Dermis microvascular lymphatic vessel endothelial cell (primary cell): ENCODE measurements around the gene TMEM51. TPM values are rescaled to one million over a fixed set of nuclear protein-coding genes. Genes with fewer than 3 reads are reported as not detected.

Experiments
- DNase-seq, 2 donors: peaks; one replicate each; pipeline versions ENCODE4 v3.0.0 to v3.0.0-alpha.2; 2010; ENCODE audit warnings: low read depth in 2 of 2
- total RNA-seq: library from RNA; depleted of rRNA; stranded (reverse); fragments of >200 nt; gene quantifications from 2 replicates; pipeline ENCODE4 v1.2.1, GENCODE V29; 2014

Gene TMEM51
- total RNA-seq, 1 donor from 2014 or later, result 6.7 TPM

DNA sequence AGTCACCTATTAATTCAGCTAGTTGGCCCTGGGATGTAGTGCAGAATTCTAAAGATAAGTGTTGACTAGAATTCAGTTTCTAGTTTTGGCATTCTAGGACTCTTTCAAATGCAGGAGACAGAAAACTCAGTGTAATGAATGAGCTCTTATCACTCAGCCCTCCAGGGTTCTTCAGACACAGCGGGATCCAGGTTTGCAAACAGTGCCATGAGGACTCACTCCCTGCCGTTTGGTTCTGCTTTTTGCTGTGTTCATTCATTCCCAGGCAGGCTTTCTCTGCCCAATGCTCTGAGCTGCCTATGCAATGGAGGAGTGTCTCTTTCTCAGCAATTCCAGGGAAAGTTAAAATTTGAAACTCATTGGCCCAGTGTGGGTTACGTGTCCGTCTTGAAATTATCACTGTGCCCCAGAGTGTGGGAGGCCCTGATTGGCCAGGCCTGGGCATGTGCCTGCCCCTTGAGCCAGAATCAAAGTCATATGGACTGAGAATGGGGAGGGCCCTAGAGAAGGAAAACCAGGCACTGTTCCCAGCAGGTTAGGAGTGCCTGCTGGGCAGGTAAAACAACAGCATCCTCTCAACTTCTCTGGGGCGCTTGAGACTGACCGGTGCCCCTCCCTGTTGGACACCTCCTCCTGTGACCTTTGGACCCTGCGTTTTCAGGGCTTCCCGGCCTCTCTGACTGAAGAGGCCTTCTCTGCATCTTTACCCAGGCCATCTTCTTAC, 43.4 kb downstream of the TMEM51 start:
- DNase-seq, result no peak

DNA sequence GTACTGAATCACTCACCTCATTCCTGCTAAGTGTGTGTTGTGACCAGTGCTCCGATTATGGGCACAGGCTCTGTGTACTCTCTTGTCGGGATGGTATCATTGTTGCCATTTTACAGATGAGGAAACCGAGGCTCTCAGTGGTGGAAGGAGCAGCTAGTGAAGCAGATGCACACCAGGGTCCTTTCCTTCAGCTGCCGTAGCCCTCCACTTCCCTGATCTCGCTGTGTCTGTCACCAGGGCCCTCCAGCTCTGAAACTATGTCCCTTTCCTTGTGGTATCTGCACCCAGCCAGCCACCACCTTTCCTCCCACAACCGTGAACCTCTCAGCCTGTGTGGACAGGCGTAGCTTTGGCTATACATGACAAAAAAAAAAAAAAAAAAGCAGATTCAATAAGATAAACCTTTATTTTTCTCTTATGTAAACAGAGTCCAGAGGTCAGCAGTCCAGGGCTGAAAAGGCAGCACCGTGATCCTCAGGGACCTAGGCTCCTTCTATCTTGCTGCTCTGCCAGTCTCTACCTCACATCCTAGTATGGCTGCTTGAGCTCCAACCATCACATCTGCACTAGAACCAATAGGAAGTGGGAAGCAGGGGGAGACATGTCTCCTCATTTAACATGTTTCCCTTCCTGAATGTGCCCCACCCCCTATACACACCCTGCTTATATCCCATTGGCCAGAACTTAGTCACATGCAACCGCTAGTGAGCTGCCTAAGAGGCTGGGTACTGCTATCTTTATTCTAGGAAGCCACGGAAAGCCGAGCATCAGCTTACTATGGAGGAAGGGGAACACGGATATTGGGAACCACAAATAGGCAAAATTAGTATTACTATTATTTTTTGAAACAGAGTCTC, 44.3 kb downstream of the TMEM51 start:
- DNase-seq, result no peak

DNA sequence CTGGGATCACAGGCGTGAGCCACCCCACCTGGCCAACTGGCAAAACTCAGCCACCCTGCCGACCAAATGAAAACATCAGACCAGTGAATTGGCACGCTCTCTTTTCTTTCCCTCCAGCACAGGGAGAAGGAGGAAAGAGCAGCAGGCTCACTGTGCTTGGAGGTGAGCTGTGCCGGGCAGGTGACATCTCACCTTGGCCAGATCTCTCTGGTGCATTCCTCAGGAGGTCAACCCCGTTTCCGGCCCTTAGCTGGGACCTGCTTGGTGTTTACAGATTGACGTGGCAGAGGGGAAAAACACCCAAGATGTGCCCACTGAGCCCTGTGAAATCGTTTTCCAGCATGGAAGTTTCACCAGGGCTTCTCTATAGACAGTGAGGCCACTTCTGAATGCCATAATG, 45.1 kb downstream of the TMEM51 start:
- DNase-seq, result no peak

DNA sequence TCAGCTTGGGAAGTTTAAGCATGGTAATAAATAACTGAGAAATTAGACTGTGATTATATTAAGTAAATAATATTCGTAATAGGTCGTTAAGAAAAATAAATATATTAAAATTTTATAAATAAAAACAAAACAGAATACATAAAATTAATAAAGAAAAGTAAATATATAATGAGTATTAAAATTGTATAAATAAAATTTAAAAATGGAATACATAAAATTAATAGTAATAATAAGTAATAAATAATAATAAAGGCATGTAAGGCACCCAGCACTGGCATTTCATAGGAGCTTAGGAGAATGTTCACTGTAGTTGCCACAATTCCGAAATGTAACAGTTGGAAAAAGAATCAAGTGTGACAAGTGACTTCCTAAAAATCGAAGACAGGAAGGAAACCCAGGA, 47.7 kb downstream of the TMEM51 start:
- DNase-seq, result no peak

DNA sequence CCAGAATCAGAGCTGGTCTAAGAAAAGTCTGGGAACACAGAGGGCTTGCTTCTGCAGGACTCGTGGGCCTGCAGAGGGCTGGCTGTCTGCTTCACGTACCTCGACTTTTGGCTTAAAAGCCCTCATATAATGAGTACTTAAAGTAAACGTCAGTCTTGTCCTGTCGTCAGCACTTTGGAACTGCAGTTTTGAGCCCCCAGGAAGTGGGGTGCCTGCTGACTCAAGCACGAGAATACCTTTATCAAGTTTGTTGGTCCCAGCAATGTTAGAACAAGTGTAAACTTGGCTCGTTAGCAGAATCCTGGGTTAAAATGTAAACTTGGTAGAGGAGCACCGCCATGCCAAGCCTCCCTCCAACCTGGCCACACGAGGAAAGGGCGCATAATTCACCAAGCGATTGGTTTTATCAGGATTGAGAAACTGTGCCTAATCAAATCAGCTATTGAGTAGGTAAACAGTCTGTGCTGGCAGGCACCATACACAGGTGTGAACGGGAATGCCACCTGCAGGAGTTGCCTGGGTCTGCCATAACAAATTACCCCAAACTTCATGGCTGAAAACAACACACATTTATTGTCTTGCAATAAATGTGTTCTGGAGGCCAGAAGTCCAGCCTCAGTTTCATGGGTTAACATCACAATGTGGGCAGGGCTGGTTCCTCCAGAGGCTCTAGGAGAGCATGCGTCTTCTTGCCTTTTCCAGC, 48.5 kb downstream of the TMEM51 start:
- no peak for DNase-seq

DNA sequence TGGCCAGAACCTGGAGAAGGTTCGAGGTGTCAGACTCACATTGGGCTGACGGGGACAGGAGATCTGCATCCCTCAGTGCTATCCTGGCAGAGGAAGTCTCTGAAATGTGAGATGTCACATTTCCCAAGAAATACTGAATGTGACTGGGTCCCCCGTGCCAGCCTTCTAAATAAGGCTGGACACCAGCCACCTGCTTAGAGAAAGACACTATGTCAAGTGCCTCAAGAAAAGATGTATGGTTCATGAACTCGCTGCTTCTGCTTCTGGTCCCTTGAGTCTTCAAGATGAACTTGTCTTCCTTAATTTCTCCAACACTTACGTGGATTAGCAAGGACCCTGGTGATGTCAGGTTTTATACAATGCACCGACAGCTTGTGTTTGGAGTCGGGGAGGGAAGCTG, 51.4 kb downstream of the TMEM51 start:
- DNase-seq, result no peak

DNA sequence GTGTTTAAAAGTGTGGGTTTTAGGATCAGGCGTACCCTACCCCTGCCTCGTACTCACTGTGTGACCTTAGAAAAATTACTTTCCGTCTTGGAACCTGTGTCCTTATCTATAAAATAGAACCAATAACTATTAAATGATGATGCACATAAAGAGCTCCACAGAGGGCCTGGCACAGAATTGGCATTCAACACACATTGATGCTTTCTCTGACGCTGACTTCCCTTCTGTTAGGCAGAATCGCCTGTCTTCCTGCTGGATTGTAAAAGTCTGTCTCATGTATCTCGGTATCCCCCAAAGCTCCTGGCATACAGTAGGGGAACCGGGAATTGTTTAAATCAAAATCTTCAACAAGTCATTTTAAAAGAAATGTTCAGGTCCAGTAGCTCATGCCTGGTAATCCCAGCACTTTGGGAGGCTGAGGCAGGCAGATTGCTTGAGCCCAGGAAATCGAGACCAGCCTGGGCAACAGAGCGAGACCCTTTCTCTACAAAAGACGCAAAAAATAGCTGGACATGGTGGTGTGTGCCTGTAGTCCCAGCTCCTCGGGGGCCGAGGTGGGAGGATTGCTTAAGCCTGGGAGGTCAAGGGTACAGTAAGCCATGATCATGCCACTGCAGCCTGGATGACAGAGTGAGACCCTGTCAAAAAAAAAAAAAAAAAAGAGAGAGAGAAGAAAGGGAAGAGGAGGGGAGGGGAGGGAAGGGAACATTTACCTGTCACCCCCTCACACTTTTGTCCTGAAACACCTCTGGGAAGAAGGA, 52.2 kb downstream of the TMEM51 start:
- DNase-seq, result no peak

DNA sequence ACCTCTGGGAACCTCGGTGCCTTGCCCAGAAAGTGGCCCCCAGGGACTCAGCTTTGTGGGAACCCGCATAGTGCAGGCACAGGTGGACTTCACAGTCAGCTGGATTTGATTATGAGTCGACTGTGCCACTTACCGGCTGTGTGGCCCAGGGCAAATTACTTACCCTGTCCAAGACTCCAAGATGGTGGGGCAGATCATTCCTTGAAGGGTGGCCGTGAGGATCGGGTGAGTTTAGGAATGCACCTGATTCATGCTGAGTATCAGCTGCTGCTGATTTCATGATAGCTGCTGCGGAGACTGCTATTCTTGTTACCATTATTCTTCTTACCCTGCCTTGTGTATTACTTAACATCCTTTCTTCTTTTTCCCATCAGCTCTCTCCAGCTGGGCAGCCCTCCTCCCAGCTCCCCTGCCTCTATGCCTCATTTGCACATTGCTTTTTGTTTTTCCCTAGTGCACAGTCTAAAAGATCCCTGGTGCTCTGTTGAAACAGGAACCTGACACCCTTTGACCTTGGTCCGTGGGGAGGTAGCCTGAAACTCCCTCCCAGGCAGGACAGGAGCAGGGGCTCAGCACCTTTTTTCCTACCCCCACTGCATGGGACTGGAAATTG, 53.0 kb downstream of the TMEM51 start:
- DNase-seq, result peak in 1 of 2 donors; percentile 45

DNA sequence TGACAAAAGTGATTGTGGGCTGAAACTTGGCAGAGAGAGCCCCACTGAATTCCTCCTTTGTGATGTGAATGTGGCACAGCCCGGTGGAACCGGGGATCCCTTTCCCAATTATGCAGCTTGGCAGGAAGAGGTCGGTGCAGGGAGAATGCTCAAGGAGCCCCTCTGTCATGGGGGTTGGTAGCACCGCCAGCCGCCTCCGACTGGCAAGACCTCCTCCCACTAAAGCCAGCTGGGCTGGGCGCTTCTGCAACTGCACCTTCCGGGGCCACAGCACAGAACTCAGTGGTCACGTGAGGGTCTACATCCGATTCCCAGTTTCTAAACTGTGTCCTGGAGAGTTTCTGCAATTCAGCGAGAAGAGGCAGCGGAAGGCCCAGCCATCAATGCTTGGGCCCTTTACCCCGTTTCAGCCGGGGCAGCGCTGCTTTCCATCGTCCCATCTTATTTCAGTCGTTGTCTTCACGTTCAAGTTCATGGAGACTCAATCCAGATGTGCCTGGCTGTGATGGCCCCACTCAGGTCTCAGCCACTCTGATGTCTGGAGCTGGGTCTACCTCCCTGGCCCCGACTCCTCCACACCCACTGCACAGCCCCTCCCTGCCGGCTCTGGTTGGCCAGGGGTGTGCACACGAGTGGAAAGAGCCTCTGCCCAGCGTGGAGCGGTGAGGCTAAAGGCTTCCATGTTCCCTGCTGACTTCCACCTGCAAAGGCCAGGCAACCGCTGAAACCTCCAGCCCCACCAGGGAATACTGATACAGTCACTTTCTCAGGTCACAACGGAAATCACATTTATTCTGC, 53.7 kb downstream of the TMEM51 start:
- DNase-seq, result no peak

DNA sequence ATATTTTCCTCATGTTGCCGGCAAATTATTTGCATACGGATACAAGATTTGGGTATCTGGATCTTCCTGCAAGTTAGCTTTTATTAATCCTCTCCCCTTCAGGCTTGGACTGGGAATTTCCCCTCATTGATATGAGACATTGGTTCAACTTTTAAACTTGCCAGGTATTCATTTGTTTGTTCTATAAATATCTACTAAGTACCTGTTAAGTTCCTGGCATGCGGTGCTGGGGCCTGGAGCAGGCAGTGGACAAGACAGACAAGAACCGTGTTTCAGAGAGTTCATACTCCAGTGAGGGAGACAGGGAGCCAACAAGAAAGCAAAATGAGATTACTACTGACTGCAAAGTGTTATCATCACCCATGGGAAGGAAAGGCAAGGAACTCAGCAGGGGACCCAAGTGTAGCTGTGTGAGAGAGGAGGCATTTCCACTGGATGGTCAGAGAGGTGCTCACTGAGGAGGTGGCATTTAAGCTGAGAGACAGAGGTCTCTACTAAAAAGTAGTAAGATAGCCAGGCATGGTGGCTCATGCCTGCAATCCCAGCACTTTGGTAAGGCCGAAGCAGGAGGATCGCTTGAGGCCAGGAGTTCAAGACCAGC, 54.4 kb downstream of the TMEM51 start:
- DNase-seq, result no peak

DNA sequence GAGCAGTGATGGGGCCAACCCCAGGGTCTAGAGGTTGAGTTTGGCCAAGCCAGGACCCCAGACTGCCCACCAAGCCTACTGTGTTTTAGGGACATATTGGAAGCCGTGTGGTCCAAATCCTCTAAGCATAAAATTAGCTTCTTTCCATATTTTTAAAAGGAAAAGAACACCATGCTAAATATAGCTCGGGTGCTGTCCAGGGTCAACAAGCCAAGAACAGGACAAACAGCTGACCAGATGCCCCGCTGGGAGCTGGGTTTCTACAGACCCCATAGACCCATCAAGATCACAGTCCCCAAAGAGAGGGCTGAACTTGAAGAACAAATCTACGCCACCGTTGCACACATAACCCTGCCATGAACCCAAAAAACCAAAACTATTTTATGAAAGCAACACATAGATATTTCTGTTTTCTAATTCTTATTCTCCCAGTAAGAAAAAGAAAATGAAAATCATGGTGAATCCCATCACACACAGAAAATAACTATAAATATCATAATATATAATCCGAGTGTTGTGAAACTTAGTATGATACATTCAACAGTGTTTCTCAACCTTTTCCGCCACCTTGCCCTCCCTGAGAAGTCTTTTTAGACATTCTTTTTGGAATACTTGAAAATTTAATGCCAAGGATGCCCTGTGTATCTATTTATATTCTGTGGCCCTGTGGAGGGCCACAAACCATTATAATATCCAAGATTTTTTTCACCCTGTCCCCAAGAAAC, 57.3 kb downstream of the TMEM51 start:
- no peak for DNase-seq

DNA sequence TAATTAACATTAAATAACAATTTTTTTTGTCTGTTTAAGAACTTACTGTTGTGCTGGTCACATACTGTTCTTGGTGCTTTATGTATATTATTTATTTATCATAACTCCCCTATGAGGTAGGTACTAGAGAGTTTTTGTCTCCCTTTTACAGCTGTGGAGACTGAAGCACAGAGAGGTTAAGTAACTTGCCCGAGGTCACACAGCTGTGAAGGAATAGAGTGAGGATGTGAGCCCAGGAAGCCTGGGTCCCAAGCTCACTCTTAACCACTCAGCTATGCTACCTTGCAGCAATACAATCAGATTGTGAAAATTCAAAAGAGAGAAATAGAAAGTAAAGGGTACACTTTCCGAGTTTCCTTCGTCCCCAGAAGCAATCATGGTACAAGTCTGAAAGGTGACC, 57.9 kb downstream of the TMEM51 start:
- no peak for DNase-seq

DNA sequence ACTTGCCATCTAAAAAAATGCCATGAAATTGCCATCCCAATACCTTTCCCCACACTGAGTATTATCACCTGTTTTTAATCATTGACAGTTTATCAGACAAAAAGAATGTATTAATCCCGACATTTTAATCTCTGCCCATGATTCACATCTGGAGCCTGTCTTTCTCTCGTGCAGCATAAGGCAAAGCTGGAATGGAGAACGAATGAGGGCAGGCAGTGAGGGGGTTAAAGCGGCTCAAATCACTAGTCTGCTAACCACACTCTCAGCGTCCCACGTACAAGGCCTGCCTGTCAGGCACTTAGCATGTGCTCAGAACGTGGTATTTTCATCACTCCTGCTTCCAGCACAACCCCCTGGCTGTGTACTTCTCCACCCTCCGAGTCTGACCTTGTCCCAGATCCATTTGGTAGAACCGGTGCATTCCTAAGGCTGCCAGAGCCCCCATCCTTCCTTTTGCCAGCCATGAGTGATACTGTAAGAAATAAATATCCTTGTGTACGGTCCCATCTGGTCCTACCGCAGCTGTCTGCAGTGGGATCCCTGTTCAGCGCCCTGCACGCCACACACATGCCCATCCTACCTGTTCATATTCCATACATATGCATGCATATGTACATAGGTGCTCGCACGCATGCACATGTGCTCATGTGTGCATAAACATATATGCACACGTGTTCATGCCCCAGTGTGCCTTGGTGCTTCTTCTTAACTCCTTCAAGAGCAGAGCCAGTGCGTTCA, 58.8 kb downstream of the TMEM51 start:
- no peak for DNase-seq

DNA sequence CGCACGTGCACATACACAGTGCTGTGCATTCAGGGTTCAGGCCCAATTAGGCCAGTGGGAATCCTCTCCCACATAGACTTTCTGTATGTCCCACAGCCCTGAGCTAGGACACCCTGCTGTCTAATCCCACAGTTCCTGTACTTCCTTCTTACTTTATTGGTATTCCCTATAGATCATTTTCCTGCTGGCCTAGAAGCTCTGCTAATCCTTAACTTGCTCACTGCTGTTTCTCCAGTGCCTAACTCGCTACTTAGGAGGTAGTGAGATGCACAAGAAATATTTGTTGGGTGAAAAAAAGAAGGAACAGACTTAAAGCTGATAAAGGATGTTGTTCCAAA, 59.4 kb downstream of the TMEM51 start:
- DNase-seq, result no peak

DNA sequence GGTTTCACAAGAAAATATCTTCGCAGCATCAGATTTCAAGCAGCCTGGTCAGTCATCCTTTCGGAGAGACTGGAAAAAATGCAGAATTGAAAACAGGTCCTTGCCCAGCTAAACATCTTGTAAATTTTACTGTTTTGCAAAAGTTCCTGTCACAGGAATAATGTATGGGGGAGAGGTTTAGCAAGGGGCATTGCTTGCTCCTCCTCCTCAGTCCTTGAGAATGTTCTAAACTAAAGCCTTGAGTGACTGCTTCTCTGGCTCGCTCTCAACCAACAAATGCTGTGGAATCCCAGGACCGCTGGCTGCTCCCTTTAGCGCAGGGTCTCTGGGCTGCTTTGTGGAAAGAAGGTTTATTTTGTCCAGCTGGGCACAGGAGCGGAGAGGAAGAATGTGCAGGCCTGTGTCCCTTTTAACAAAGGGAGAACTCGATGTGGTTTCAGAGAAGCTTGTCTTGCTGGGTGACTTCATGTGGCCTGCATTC, 59.8 kb downstream of the TMEM51 start:
- no peak for DNase-seq

DNA sequence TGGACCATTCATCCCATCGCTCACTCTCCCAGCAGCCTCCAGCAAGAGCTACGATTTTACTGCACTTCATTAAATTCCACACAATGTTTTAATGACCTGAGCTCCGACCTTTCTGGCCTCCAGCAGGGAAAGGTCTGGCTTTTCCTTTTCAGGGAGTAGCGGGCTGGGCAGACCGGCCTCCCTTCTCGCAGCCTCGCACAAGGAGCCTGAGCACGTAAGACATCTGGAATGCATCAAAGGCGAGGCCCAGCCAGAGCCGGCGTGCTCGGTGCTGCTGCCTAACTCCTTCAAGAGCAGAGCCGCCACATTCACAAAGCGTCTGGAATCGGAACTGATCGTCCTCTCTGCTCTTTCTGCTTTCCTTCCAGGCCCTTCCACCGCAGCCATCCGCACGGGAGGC, 61.0 kb downstream of the TMEM51 start:
- no peak for DNase-seq

DNA sequence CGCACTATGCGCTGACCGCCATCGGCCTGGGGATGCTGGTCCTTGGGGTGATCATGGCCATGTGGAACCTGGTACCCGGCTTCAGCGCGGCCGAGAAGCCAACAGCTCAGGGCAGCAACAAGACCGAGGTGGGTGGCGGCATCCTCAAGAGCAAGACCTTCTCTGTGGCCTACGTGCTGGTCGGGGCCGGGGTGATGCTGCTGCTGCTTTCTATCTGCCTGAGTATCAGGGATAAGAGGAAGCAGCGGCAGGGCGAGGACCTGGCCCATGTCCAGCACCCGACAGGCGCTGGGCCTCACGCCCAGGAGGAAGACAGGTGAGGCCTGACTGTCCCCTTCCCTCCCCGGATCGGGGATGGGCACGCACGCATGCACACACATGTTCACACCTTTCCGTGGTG, 61.6 kb downstream of the TMEM51 start:
- no peak for DNase-seq

DNA sequence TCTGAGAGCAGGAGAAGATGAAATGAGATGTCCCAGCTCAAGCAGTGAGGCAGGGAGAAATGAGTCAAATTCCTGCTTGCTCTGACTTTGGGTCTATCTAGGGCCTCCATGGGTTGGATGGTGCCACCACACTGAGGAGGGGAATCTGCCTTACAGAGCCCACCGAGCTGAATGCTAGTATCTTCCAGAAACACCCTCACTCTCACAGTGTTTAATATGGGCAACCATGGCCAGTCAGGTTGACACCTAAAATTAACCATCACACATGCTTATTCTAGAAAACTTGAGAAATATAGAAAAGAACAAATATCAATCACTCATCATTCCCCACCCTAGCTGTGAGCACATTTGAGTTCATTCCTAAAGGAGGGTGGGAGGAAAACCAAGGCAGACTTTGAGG, 64.1 kb downstream of the TMEM51 start:
- DNase-seq, result no peak
